Posterior cingulate gyrus (tissue), 11 donors: Measurements from ENCODE around the gene SLK.
A peak's percentile ranks its signal among the peaks of the same experiment; 100 is the strongest.

Source experiments
- DNase-seq, 10 donors: peaks; one replicate each; pipeline versions ENCODE4 v3.0.0 to v3.0.0-alpha.2; 2020 to 2021; ENCODE audit warnings: mixed read lengths in 3 of 10
- intact Hi-C: fragments of 100-400 bp; cut with DNase I; formaldehyde crosslinking; loops from one replicate; pipeline ENCODE4 v1.15.1; 2023

SLK gene

GRCh38 chr10:104028823-104029520, 62.0 kb downstream of the SLK start:
- no peak for DNase-seq
- intact Hi-C loops = loop anchor here (5.0 to 10.0 kb wide), 3 partner anchors 93 to 144 kb away; partner anchors contain the start of genes SFR1 and STN1

- intact Hi-C loops = loop anchor here (5.0 to 10.0 kb wide), 3 partner anchors 93 to 145 kb away; partner anchors contain the start of genes SFR1 and STN1
- DNase-seq = peak in 9 of 10 donors; percentile 66 to 97 (median 84)
Measured at GRCh38 chr10:104029521-104029860, 62.6 kb downstream of the SLK start.

- DNase-seq = no peak
- intact Hi-C loops = no loop called here
Measured at GRCh38 chr10:104031631-104032030, 64.7 kb downstream of the SLK start.

- intact Hi-C loops = no loop called here
- no peak for DNase-seq
Measured at GRCh38 chr10:104032144-104032775, 65.3 kb downstream of the SLK start.

GRCh38 chr10:104033401-104033930, 66.5 kb downstream of the SLK start:
- no peak for DNase-seq
- intact Hi-C loops = no loop called here

- DNase-seq = no peak
- intact Hi-C loops = no loop called here
Measured at GRCh38 chr10:104033966-104034365, 67.0 kb downstream of the SLK start.

- intact Hi-C loops = no loop called here
- no peak for DNase-seq
Measured at GRCh38 chr10:104034401-104035193, 67.7 kb downstream of the SLK start.

GRCh38 chr10:104035194-104036068, 68.5 kb downstream of the SLK start:
- DNase-seq = no peak
- intact Hi-C loops = no loop called here

- intact Hi-C loops = no loop called here
- DNase-seq = no peak
Measured at GRCh38 chr10:104036069-104036384, 69.1 kb downstream of the SLK start.

GRCh38 chr10:104036518-104037260, 69.7 kb downstream of the SLK start:
- intact Hi-C loops = no loop called here
- no peak for DNase-seq

GRCh38 chr10:104037261-104037951, 70.5 kb downstream of the SLK start:
- intact Hi-C loops = no loop called here
- no peak for DNase-seq

GRCh38 chr10:104038537-104038936, 71.6 kb downstream of the SLK start:
- no peak for DNase-seq
- intact Hi-C loops = no loop called here

GRCh38 chr10:104038958-104039752, 72.2 kb downstream of the SLK start:
- no peak for DNase-seq
- intact Hi-C loops = no loop called here

- intact Hi-C loops = no loop called here
- DNase-seq = no peak
Measured at GRCh38 chr10:104040382-104040781, 73.4 kb downstream of the SLK start.

- intact Hi-C loops = no loop called here
- no peak for DNase-seq
Measured at GRCh38 chr10:104040862-104041789, 74.2 kb downstream of the SLK start.

- DNase-seq = no peak
- intact Hi-C loops = no loop called here
Measured at GRCh38 chr10:104041891-104042535, 75.1 kb downstream of the SLK start.
